GM19438 (cell line): ENCODE results near the gene SNN.

ENCODE experiments used
- ATAC-seq: cut with Tn5 transposase; IDR thresholded peaks from one replicate; pipeline ENCODE4 v1.9.1; 2021; ENCODE audit warnings: low read depth; ENCODE audit not compliant: unreplicated experiment

SNN gene

DNA sequence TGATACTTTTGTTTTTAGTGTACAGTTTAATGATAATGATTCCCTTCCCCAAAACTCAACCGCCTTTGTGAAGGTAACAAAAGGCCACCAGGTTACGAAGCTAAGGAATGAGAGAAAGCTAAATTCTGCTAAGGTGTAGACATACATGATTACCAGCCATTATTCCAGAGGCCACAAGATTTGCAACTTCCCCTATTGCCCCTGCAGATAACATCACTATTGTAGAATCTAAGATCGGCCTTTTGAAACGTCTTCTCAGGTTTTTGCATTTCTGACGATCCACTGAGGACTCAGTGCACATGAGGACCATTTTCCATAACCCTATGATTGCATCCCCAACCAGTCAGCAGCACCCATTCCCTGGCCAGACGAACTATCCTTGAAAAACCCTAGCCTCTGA lies 33.9 kb upstream of the SNN start:
- no peak for ATAC-seq

- ATAC-seq, result no peak
These were observed 33.1 kb upstream of the SNN start for GRCh38 chr16:11635113-11635652.

GRCh38 chr16:11635679-11636171 lies 32.5 kb upstream of the SNN start:
- no peak for ATAC-seq

- ATAC-seq, result no peak
These were observed 32.0 kb upstream of the SNN start for GRCh38 chr16:11636172-11636721.

- no peak for ATAC-seq
These were observed 30.9 kb upstream of the SNN start for GRCh38 chr16:11637320-11637719.

DNA sequence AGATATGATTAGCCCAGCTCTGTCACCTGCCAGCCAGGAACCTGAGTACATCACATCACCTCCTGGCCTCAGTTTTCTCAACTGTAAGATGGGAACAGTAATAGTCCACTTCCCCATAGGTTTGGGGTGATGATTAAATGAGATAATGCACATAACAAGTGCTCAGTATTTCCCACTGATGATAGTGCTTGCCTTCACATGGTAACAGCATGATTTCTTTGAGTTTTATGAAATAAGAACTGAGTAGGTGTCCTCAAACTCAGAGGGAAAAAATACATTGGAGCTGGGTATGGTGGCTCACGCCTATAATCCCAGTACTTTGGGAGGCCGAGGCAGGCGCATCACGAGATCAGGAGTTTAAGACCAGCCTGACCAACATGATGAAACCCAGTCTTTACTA lies 30.1 kb upstream of the SNN start:
- no peak for ATAC-seq

- no peak for ATAC-seq
These were observed 29.2 kb upstream of the SNN start for GRCh38 chr16:11639008-11639562.

GRCh38 chr16:11639925-11640899 lies 28.0 kb upstream of the SNN start:
- no peak for ATAC-seq

GRCh38 chr16:11640987-11641817 lies 27.1 kb upstream of the SNN start:
- no peak for ATAC-seq

DNA sequence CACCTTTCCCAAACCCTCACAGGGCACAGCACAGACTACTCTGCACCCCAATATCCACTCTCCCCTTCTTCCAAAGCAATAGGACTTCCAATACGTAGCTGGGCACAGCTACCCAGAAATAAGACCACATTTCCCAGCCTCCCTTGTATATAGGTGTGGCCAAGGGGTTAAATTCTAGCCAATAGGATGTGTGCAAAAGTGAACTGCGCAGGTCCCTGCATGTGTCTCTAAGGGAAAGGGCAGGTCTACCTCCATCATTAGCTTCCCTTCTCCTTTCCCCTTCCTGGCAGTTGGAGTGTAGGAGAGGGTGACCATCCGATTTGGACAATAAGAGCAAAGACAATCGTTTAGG lies 25.5 kb upstream of the SNN start:
- ATAC-seq, result no peak

GRCh38 chr16:11649276-11649675 lies 19.0 kb upstream of the SNN start:
- ATAC-seq, result no peak

DNA sequence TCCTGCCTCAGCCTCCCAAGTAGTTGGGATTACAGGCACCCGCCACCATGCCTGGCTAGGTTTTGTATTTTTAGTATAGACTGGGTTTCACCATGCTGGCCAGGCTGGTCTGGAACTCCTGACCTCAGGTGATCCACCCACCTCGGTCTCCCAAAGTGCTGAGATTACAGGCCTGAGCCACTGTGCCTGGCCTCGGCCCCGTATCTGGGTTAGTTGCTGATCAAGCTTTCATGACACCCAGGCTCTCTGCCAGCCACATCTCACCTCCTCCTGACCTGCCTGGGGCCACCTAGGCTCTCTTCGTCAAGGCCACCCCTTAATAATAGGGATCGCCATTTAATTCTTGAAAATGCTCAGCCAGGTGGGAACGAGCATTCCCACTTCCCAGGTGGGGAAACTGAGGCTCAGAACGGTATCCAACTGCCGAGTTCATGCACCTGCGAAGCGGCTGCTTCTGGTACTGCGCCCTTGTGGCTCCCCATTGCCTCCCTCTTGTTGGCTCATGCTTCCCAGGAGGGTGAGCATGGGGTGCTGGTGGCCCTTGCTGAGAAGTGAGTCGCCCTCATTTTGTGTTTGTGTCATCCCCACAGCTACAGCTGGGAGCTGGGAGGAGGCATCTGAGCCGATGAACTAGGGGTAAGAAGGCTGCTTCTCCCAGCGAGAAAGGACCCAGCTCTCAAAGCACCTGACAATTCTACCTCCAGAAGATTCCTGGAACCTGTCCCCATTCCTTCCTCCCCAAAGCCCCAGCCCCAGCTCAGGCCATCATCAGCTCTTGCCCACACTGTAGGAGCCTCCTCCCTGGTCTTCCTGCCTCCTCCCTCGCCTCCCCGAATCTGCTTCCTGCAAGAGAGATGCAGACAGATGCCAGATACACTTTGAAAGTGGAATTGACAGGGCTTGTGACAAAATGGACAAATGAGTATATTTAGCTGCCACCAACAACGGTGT lies 17.3 kb upstream of the SNN start:
- no peak for ATAC-seq

DNA sequence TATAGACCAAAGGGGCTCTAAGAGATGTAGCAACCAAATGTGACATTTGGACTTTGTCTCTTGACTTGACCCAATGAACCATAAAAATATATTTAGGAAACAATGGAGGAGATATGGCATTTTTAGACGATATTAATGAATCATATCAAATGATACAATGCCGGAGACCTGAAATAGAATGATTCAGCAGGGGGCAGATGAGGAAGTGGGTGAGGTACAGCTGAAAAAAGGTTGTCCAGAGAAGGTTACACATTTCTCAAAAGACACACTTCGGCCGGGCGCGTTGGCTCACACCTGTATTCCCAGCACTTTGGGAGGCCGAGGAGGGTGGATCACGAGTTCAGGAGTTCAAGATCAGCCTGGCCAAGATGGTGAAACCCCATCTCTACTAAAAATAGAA lies 16.5 kb upstream of the SNN start:
- ATAC-seq, result no peak

- ATAC-seq, result no peak
These were observed 12.6 kb upstream of the SNN start for GRCh38 chr16:11655655-11656054.

- ATAC-seq, result no peak
These were observed 10.7 kb upstream of the SNN start for GRCh38 chr16:11657556-11657955.

- ATAC-seq, result no peak
These were observed 9.2 kb upstream of the SNN start for GRCh38 chr16:11658896-11659708.

DNA sequence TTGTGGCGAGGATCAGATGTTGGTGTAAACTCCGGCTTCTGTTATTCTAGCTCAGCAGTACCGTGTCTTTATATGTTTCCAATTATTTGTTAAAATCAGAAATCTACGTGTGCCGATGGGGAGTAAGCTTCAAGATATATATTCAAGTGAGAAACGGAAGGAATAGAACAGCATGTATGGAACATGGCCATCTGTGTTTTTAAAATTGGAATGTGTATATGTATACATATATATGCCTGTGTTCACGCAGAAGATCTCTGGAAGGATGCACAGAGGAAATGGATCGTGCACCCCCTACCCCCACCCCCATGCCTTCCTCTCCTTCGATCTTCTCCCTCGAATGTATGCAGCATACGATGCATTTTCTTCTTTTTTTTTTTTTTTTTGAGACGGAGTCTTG lies 7.7 kb upstream of the SNN start:
- no peak for ATAC-seq

- ATAC-seq, result no peak
These were observed 5.7 kb upstream of the SNN start for GRCh38 chr16:11662582-11662981.

DNA sequence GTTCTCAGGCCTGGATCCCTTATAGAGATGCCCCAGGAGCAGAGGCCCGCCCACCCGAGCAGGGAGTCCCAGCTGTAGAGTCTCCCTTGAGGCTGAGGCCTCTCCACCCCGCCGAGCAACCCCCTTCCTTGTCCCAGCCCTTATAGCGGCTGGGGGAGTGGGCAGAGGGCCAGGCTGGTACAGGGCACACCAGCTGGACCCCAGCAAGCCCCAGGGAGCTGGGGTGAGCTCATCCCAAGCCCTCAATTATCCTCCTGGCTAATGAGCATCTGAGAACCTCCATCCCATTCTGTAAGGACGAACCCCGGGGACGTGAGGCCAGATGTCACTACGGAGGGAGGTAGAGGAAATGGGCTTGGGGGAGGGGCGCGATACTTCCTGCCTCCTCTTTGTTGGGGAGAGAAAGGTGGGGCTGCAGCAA lies 3.2 kb upstream of the SNN start:
- ATAC-seq, result no peak
